Hepatocyte (in vitro differentiated cells): Measurements from ENCODE around the gene GATAD1. TPM values are rescaled to one million over a fixed set of nuclear protein-coding genes. Genes with fewer than 3 reads are reported as not detected.
"Not testable (repeated sequence)": the region's sequence is repeated elsewhere in the genome, so short reads cannot be mapped to it uniquely, and the experiment has no call there.

Experiments
- DNase-seq: peaks from one replicate; pipeline ENCODE4 v3.0.0-alpha.2; 2016; ENCODE audit warnings: low spot score
- H2AFZ ChIP-seq: fragments of 200-600 bp; sonication (generic); 2 replicates; pipeline ENCODE4 v1.6.0; 2016; ENCODE audit warnings: antibody characterized with exemption, mild to moderate bottlenecking
- H3K27ac ChIP-seq: fragments of 200-600 bp; sonication (generic); 2 replicates; pipeline ENCODE4 v1.5.1; 2016; ENCODE audit warnings: mild to moderate bottlenecking
- H3K27me3 ChIP-seq: fragments of 200-600 bp; sonication (generic); 2 replicates; pipeline ENCODE4 v1.6.1; 2016
- H3K36me3 ChIP-seq: fragments of 200-600 bp; sonication (generic); replicated peaks from 2 replicates; pipeline ENCODE4 v1.5.1; 2016; ENCODE audit warnings: low read depth; ENCODE audit not compliant: insufficient read depth
- H3K4me1 ChIP-seq: fragments of 200-600 bp; sonication (generic); 2 replicates; pipeline ENCODE4 v1.5.1; 2016; ENCODE audit warnings: mild to moderate bottlenecking, moderate library complexity; ENCODE audit not compliant: insufficient read depth
- H3K4me2 ChIP-seq: fragments of 200-600 bp; sonication (generic); 2 replicates; pipeline ENCODE4 v1.6.0; 2016
- H3K4me3 ChIP-seq: fragments of 200-600 bp; sonication (generic); 2 replicates; pipeline ENCODE4 v1.5.1; 2016; ENCODE audit warnings: mild to moderate bottlenecking
- H3K79me2 ChIP-seq: fragments of 200-600 bp; sonication (generic); 2 replicates; pipeline ENCODE4 v1.6.0; 2017; ENCODE audit warnings: mild to moderate bottlenecking
- H3K9me2 ChIP-seq: fragments of 200-600 bp; sonication (generic); replicated peaks from 2 replicates; pipeline ENCODE4 v1.6.0; 2017; ENCODE audit warnings: mild to moderate bottlenecking; ENCODE audit not compliant: insufficient read depth
- H3K9me3 ChIP-seq: fragments of 200-600 bp; sonication (generic); 2 replicates; pipeline ENCODE4 v1.5.1; 2016; ENCODE audit warnings: low read depth, mild to moderate bottlenecking
- H4K20me1 ChIP-seq: fragments of 200-600 bp; sonication (generic); 2 replicates; pipeline ENCODE4 v1.6.0; 2016; ENCODE audit warnings: mild to moderate bottlenecking; ENCODE audit not compliant: insufficient read depth, poor library complexity, severe bottlenecking
- CTCF ChIP-seq: fragments of 200-600 bp; sonication (generic); IDR thresholded peaks from 2 replicates; pipeline ENCODE4 v1.5.1; 2016; ENCODE audit warnings: antibody characterized with exemption, mild to moderate bottlenecking; ENCODE audit not compliant: poor library complexity
- EZH2 ChIP-seq: fragments of 200-600 bp; sonication (generic); IDR thresholded peaks from 2 replicates; pipeline ENCODE4 v1.6.1; 2016; ENCODE audit warnings: antibody characterized with exemption, mild to moderate bottlenecking, borderline replicate concordance
- EZH2phosphoT487 ChIP-seq: fragments of 200-600 bp; sonication (generic); IDR thresholded peaks from one replicate; pipeline ENCODE4 v1.6.1; 2018; ENCODE audit warnings: antibody characterized with exemption, mild to moderate bottlenecking, low read depth, moderate library complexity; ENCODE audit not compliant: unreplicated experiment, severe bottlenecking
- WGBS: methylation state at CpG from one replicate; pipeline ENCODE4 v1.1.6; 2016; ENCODE audit warnings: low lambda C conversion rate; ENCODE audit errors: missing lambda C conversion rate; 5-methylcytosine and 5-hydroxymethylcytosine counted together
- polyA plus RNA-seq: library from polyadenylated mRNA; unstranded; fragments of >200 nt; fragmentation: Nextera tagmentation; extraction: Ambion mirVana; gene quantifications from 2 replicates; pipeline ENCODE4 v1.2.1, GENCODE V29; 2016
- total RNA-seq: library from RNA; depleted of rRNA; stranded (reverse); fragments of >200 nt; gene quantifications from 2 replicates; pipeline ENCODE4 v1.2.3, GENCODE V29; 2014

The GATAD1 gene
- total and polyA plus RNA-seq, 2 experiments from 2014 or later, result 28.7 to 33.2 TPM

DNA sequence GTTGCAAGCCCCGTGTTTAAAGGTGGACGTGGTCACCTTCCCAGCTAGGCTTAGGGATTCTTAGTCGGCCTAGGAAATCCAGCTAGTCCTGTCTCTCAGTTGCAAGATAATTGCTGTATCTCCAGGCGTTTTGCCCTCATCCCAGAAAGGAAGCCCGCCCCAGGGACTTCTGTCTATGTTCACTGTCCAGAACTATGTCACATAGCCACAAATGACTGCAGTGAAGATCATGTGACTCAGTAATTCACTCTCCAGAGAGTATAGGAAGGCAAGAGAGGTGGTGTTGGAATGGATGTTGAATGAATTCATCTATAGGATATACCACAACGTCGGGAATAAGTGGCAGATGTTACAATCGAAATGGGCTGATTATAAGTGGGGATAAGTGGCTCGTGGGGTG, 30.8 kb downstream of the GATAD1 start:
- Histone ChIP-seq H2AFZ (no peak overlapping the region), H3K9me3 (no peaks in the 10 kb centered on the region), H4K20me1 (no peaks in the 10 kb centered on the region), H3K4me1 (no peaks in the 10 kb centered on the region), H3K4me2 (no peak overlapping the region), H3K9me2 (no peaks in the 10 kb centered on the region), H3K36me3 (no peaks in the 10 kb centered on the region), H3K79me2 (no peaks in the 10 kb centered on the region), H3K27me3 (no peaks in the 10 kb centered on the region), H3K27ac (no peak overlapping the region), H3K4me3 (no peak overlapping the region)
- no peak for TF ChIP-seq EZH2
- no peak for TF ChIP-seq CTCF
- no peak for TF ChIP-seq EZH2phosphoT487
- no peak for DNase-seq
- WGBS, result 84% methylated on average over 9 of the region's 9 CpGs

DNA sequence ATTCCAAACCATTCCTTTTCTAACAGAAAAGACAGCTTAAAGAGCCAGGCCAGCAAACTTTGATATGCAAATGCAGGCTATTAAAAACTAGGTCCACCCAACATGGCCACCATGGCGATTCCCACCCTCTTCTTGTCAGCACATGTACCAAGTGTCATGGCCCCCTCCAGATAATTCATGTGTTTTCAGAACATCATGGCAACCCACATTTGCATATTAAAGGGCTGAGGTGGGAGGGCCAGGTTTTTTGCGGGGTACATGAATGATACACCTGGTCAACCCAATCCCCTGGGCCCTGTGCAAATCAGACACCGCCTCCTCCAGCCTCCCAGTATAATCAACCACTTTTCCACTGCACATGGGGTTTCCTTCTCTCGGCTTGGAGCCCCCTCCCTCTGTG, 31.4 kb downstream of the GATAD1 start:
- no peak for DNase-seq
- H3K9me3 ChIP-seq, result no peaks in the 10 kb centered on the region
- no peaks in the 10 kb centered on the region for H3K27me3 ChIP-seq
- H2AFZ ChIP-seq, result no peak overlapping the region
- H3K9me2 ChIP-seq, result no peaks in the 10 kb centered on the region
- H3K4me1 ChIP-seq, result no peaks in the 10 kb centered on the region
- no peak for TF ChIP-seq EZH2
- TF ChIP-seq EZH2phosphoT487, result no peak
- TF ChIP-seq CTCF, result no peak
- H3K36me3 ChIP-seq, result no peaks in the 10 kb centered on the region
- H3K4me2 ChIP-seq, result no peak overlapping the region
- no peak overlapping the region for H3K27ac ChIP-seq
- H4K20me1 ChIP-seq, result no peaks in the 10 kb centered on the region
- WGBS, result 94% methylated on average over 4 of the region's 4 CpGs
- no peak overlapping the region for H3K4me3 ChIP-seq
- no peaks in the 10 kb centered on the region for H3K79me2 ChIP-seq

- not testable (repeated sequence) for H3K36me3 ChIP-seq, H3K79me2 ChIP-seq
- WGBS, result 87% methylated on average over 4 of the region's 4 CpGs
Observed at GRCh38 chr7:92479146-92479545, 31.9 kb downstream of the GATAD1 start.

GRCh38 chr7:92483624-92484023, 36.3 kb downstream of the GATAD1 start:
- H3K4me3 ChIP-seq, H4K20me1 ChIP-seq, DNase-seq, H3K9me3 ChIP-seq, H2AFZ ChIP-seq, H3K36me3 ChIP-seq, H3K4me1 ChIP-seq, H3K27me3 ChIP-seq, H3K4me2 ChIP-seq, H3K9me2 ChIP-seq, H3K27ac ChIP-seq, H3K79me2 ChIP-seq: not testable (repeated sequence)
- WGBS, result 49% methylated on average over 6 of the region's 6 CpGs

More at GRCh38 chr7:92479146-92479545, 31.9 kb downstream of the GATAD1 start:
- not testable (repeated sequence) for H3K4me1 ChIP-seq, H3K27me3 ChIP-seq, H3K9me2 ChIP-seq, H3K27ac ChIP-seq, H3K4me2 ChIP-seq, H2AFZ ChIP-seq, H3K4me3 ChIP-seq, DNase-seq, H4K20me1 ChIP-seq, H3K9me3 ChIP-seq

GRCh38 chr7:92484226-92484625, 36.9 kb downstream of the GATAD1 start:
- not testable (repeated sequence) for H3K9me3 ChIP-seq, H3K79me2 ChIP-seq, H3K4me3 ChIP-seq, H4K20me1 ChIP-seq, H3K4me2 ChIP-seq, H2AFZ ChIP-seq, H3K4me1 ChIP-seq, H3K9me2 ChIP-seq, DNase-seq, H3K36me3 ChIP-seq, H3K27ac ChIP-seq, H3K27me3 ChIP-seq
- 97% methylated on average over 6 of the region's 6 CpGs for WGBS
